Prostate gland (tissue), 2 donors: ENCODE data around the gene ZMYM2.

ENCODE experiments used
- POLR2A ChIP-seq: fragments of 450-650 bp; IDR thresholded peaks from one replicate; pipeline ENCODE4 v1.6.1; 2016; ENCODE audit warnings: antibody characterized with exemption, mild to moderate bottlenecking
- POLR2AphosphoS5 ChIP-seq: sonication (generic); formaldehyde crosslinking; IDR thresholded peaks from one replicate; pipeline ENCODE4 v1.6.1; 2017; ENCODE audit warnings: antibody characterized with exemption
- TF ChIP-seq, protein P1 (sequence below), 4 experiments: fragments of 200-600 bp in 2 of 4; fragments of 450-650 bp in 2 of 4; sonication (generic) in 2 of 4; IDR thresholded peaks; 1 replicate in 3 of 4; 2 replicates in 1 of 4; pipeline ENCODE4 v1.5.1; 2016 to 2019; ENCODE audit warnings: antibody characterized with exemption in 4 of 4, mild to moderate bottlenecking in 2 of 4, moderate library complexity in 2 of 4

DNA sequence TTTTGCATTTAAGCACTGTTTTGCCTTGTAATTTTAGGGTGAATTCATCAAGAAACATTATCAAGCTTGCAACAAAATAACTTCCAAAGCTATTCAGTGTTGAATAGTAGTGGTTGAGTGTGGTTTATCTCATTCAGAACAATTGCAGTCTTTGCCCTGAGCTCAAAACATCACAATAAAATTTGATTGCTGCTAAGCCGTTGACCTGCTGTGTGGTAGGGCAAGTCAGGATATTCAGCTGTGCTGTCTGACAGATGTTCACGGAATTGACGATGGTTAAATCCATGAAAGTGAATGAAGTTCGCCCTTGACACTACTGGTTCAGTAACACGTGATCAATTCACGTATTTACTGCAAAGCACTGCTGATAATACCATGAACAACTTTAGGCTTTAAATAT lies 135.4 kb downstream of the ZMYM2 start:
- TF ChIP-seq POLR2A (no peak), POLR2AphosphoS5 (no peak)
- TF ChIP-seq, protein P1, sequence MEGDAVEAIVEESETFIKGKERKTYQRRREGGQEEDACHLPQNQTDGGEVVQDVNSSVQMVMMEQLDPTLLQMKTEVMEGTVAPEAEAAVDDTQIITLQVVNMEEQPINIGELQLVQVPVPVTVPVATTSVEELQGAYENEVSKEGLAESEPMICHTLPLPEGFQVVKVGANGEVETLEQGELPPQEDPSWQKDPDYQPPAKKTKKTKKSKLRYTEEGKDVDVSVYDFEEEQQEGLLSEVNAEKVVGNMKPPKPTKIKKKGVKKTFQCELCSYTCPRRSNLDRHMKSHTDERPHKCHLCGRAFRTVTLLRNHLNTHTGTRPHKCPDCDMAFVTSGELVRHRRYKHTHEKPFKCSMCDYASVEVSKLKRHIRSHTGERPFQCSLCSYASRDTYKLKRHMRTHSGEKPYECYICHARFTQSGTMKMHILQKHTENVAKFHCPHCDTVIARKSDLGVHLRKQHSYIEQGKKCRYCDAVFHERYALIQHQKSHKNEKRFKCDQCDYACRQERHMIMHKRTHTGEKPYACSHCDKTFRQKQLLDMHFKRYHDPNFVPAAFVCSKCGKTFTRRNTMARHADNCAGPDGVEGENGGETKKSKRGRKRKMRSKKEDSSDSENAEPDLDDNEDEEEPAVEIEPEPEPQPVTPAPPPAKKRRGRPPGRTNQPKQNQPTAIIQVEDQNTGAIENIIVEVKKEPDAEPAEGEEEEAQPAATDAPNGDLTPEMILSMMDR (IDR thresholded peaks at IDR 0.05) = no peak
